HG03175 (cell line): ENCODE data around the gene LST1.
"Not testable (repeated sequence)": the region's sequence is repeated elsewhere in the genome, so short reads cannot be mapped to it uniquely, and the experiment has no call there.

Experiments
- ATAC-seq: cut with Tn5 transposase; IDR thresholded peaks from one replicate; pipeline ENCODE4 v1.9.1; 2021; ENCODE audit warnings: mild to moderate bottlenecking, moderate library complexity; ENCODE audit not compliant: unreplicated experiment

The LST1 gene

DNA sequence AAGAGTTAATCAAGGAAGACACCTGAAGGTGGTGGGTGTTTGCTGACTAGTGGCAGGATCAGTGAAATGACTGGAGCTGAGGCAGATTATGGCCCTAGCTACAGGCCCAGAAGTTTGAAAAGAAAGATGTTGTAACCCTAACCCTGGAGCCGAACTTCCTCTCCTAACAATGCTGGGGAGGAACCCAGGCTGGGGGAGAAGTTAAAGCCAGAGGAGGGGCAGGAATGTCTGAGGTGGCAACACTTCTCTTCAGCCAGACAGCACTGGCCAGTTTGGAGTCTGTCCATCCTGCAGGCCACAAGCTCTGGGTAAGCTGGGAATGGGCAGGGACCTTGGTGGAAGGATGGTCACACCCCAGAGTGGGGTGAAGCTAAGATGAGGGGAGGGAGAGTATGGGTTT lies at the start of gene LST1:
LST1 (plus strand) TSS at position 270 of the 400 bp plus-strand sequence. CDS start 1,023 bp downstream, outside the sequence.
- no peak for ATAC-seq

DNA sequence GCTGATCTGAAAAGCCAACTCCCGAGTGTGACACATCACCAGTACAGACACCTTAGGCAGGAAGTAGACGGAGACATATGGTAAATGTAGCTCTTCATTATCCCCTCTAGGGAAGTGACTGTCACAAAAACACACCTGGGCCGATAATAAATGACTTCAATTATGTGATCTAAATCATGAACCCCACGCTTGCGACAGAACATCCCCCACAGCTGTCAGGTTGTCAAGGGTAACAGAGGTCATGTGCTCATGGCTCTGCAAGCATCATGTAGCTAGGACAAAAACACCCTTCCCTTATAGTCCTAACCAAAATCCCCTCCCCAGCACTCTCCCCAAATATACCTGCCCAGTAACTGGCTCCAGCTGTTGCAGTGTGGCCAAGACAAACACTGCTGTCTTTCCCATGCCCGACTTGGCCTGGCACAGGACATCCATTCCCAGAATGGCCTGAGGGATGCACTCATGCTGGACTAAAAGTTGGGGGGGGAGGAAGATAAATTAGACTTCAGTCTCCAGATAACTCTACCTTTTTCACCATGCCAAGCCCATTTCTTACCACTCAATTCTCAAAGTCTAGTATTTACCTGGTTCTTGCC lies 47.2 kb upstream of the LST1 start:
- no peak for ATAC-seq

DNA sequence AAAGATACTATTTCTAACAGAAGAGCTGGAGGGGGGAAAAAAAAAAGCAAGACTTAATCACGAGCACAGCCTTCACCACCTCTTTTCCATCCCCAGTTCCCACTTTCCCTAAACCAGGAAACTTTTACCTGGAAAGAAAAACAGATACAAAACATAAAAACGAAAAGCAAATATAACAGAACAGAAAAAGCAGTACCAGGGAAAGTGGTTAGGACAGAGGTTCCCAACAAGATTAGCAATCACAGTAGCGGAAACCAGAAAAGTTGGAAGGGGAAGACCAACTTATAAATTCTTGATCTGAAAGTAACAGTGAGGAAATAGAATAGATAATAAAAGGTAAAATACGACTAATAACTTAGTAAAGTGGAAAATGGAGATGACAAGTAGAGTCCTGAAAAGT lies 45.4 kb upstream of the LST1 start:
- ATAC-seq: no peak

DNA sequence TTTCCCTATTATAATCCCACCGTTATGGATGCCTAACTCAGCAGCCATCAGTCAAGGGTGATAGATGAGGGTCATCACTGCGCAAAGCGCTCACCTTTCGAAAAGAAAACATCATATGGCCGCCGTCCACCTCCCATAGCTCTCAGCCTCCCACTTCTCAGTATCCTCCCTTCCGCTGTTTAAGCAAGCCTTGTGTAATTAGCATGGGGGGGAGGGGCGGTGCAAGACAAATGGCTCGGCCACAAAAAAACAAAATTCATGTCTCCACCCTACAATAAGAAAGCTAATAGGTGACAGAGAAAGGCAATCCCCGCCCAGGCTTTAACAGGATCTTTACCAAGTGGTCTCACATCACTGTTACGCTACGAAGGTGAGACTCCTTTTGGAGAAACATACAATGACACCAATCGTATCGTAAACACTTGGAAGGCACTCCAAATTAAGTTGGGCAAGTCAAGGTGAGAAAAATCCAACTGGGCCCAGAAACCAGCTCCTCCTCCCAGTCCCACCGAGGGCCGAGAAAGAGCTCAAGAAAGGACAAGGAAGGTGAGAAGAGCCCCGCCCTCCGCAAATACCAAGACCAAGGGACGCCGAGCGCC lies 44.9 kb upstream of the LST1 start:
- no peak for ATAC-seq

DNA sequence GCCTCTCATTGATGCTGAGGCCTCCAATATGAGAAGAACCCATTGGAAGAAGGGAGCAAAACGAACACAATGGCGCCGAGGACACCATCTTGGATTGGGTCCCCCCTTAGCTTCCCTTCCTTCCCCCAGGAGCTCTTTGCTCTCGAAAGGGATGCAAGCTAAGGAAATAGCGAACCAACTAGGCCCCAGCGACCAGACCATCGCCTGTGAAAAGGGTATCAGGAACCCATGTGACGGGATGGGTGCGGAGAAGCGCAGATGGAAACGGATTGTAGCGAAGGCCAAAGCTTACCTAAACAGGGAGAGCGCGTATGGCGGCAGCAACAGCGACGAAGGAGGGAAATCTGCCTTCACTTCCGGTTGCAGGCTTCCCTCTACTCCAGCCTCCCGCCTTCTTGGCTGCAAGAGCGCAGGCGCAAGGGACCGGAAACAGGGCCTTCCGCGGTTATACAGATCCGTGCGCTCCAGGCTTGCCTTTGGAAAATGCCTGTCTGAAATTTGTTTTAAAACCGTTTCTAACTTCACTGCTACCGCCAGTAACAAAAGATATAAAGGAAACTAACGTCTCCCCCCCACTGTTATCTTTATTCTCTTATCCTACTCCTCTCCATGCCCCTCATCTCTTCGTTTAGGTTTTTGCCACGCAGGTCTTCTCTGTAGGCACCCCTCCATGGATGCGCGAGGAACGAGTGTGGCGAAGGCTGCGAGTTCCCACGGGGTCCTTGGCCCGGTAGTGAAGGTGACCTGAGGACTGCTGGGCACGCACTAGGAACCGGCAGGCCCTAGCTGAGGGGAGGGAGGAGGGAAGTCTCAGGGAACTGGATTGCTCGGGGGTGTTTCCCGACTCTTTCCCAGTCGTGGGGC lies 44.2 kb upstream of the LST1 start, which contains the start of gene DDX39B:
DDX39B (minus strand) TSS at position 346 of the 864 bp plus-strand sequence. CDS start 1,471 bp downstream, outside the sequence.
- ATAC-seq: peak; percentile 74

DNA sequence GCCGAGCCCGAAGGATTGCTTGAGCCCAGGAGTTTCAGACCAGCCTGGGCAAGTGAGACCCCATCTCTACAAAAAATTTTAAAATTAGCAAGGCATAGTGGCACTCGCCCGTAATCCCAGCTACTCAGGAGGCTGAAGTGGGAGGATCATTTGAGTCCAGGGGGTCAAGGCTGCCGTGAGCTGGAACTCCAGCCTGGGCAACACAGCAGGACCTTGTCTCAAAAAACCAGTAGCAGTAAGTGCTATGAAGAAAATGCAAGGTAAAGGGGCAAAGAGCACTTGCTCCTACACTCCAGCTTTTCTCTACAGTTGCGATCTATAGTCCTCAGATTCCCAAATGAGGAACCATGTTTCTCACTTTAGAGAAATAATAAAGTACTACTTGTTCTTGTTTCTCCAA lies 42.4 kb upstream of the LST1 start:
- ATAC-seq: no peak

DNA sequence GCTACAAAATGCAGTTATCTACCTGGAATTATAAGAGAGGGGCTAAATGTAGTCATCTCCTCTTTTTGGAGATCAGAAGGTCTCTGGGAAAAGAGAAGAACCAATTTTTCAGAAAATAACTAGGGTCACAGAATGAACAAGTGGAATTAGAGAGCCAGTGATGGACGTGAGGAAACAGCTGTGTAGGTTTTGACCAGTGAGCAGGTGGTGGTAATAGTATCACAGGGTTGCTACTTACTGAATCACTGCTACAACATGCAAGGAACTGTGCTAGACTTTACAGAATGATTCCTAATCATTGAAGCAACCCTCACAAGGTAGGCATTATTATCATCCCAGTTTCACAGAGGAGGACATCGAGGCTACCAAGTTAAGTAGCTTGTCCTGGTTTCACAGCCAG lies 41.4 kb upstream of the LST1 start:
- no peak for ATAC-seq

DNA sequence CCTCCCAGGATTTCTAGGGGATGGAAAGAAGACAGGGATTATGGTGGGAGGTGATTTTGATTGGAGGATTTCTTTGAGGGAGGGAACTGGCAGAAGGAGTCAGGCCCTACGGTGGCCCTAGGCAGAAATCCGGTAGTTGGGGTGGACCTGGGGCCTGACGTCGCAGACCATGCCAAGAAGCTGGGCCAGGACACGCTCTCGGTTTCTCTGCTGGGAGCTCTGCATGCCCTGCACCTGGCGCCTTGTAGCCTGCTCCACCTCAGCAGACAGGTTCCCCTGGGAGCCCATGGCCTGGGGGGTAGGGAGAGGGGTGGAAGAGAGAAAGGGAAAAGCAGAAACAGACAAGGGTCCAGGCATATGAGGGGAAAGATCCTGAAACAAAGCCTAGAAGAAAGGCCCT lies 40.8 kb upstream of the LST1 start:
- ATAC-seq: no peak

DNA sequence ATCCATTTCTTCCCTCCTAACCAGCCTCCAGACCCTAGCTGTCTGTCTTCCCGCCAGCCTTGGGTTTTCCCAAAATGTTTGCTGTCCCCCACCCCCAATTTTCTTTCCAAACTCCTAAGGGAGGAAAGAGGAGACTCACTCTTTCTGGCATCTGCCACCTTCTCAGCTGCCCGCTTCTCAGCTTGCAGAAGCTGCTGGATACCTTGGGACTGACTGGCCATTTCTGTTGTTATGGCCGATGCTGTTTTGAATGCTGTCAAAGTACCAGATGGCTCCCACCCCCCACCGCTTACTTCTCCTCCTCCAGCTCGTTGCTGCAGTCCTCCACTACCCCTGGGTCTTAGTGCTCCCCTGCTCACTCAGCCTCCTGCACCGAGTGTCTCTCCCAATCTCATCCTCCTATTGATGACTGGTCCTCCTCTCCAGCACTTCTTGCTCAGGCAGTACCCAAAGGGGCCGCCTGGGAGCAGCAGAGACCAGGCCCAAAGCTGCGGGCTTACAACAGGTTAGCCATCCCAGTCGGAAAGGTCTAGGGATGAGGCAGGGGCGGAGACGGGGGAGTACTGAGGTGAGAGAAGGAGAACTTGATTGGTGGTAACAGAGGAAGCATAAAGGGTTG lies 39.6 kb upstream of the LST1 start, which contains the start of gene ATP6V1G2:
ATP6V1G2 (minus strand) TSS at position 270 of the 619 bp plus-strand sequence; CDS start at position 221, 49 bp downstream.
- ATAC-seq: peak; percentile 49

DNA sequence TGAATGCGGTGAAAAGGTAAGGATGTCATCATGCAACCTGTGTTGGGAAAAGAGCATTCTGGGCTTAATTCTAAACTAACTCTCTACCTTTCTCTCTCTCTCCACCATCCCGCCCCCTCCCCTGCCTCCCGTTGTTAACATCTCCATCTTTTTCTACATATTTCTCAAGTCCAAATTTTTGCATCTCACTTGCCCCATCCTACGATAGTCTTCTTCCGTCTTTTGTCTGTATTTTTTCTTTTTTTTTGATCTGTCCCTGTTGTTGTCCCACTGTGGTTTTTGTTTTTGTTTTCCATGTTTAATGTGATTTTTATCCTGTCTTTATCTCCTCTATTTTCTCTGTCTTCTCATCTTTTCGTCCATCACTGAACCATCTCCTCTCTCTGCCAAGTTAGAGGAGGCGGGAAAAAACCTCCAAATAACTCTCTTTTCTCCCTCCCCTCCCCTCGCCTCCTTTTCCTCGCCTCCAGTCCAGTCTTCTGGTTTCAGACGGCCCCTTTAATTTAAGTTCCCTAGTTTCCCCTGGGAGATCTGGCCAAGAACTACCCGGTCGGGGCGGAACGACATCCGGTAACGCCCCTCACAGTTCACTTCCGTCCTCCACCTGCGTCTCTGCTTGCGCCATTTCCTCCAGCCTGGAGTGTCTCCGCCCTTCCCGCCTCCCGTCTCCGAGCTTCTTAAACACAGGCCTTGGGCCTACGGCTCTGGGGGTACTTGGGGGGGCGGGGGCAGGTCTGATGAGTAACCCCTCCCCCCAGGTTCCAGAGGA lies 38.9 kb upstream of the LST1 start, which contains the start of gene NFKBIL1:
NFKBIL1 (plus strand) TSS at position 651 of the 769 bp plus-strand sequence; CDS start at position 738, 87 bp downstream.
- peak; percentile 69 for ATAC-seq

DNA sequence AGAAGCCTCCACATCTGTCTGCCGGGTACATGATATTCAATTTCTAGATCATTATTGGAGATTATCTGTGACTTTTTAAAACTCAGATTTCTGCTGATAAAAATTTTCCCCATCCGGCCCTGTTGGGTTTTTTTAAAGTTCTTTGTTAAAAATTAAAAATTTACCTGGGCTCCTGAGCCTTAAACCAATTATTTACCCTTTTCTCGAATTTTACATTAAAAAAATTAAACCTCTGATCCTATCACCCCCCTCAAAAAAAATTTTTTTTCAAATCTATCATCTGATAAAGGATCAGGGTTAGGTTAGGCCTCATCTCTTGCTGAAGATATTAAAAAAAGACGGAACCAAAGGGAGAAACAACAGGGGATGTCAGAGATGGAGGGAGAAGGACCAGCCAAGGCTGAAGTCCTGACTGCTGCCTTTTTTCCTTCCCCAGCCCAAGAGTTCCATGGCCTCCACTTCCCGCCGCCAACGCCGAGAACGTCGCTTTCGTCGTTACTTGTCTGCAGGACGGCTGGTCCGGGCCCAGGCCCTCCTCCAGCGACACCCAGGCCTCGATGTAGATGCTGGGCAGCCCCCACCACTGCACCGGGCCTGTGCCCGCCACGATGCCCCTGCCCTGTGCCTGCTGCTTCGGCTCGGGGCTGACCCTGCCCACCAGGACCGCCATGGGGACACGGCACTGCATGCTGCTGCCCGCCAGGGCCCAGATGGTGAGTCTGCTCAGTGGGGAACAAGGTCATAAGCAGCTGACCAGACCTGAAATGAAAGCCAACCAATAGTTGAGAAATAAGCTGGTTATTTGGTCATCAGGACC lies 38.1 kb upstream of the LST1 start:
- no peak for ATAC-seq

DNA sequence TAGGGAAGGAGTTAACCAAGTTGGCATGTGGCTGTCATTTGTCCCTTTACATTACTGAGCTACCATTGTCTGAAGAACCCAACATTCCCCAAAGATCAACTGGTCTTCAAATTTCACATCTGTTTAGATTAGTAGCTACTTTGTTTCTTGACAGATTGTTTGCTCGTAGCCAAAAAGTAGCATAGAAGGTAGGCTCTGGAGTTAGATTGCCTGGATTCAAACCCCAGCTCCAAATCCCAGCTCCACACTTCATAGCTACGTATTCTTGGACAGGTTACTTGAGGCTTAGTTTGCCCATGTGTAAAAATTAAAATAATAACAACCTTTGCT lies 37.6 kb upstream of the LST1 start:
- no peak for ATAC-seq

DNA sequence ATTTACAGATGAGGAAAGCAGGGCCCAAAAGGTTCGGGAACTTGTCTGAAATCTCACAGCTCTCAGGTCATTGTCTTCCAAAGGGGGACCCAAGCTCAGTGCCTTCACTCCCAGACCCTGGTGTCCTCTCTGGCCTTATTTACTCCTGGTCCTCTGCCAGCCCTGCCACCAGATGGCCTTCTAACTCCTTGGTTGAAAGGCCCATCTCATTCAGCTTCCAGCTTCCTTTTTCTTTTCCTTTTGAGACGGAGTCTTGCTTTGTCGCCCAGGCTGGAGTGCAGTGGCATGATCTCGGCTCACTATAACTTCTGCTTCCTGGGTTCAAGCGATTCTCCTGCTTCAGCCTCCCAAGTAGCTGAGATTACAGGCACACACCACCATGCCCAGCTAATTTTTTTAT lies 34.7 kb upstream of the LST1 start:
- not testable (repeated sequence) for ATAC-seq

DNA sequence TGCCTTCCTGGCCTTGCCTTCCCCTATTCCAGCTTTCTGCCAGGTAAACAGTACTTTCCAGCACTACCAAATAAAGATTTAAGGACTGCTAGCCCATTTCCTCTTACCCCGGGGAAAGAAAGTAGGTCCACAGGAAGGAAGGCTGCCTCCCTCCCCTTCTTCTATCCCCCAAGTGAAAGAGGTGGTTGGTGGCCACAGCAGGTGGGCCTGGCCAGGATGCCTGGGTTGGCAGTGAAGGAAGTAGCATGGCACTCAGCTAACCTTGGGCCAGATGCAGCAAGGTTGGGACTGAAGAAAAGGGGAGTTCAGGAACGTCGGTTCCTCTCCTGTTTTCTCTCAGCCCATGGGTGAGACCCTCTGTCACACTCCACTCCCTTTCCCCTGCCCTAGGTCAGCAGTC lies 29.8 kb upstream of the LST1 start:
- ATAC-seq: no peak

DNA sequence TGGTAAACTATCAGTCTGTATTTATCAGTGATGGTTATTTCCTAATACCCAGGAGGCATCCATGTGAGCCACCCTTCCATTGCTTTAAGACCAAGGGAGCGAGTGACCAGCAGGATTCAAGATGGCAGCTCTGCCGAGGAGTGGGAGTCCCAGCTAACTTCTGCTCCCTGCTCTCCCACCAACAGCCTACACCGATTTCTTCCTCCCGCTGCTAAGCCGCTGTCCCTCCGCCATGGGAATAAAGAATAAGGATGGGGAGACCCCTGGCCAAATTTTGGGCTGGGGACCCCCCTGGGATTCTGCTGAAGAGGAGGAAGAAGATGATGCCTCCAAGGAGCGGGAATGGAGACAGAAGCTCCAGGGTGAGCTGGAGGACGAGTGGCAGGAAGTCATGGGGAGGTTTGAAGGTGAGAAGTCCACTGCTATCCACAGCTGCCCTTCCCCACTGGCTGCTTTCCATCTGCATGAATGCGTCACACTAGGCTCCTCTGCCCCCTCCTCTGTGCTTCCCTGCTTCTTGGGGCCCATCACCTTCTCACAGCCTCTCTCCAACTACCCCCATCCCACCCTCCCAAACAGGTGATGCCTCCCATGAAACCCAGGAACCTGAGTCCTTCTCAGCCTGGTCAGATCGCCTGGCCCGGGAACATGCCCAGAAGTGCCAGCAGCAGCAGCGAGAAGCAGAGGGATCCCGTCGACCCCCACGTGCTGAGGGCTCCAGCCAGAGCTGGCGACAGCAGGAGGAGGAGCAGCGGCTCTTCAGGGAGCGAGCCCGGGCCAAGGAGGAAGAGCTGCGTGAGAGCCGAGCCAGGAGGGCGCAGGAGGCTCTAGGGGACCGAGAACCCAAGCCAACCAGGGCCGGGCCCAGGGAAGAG lies 28.4 kb upstream of the LST1 start:
- ATAC-seq: no peak

DNA sequence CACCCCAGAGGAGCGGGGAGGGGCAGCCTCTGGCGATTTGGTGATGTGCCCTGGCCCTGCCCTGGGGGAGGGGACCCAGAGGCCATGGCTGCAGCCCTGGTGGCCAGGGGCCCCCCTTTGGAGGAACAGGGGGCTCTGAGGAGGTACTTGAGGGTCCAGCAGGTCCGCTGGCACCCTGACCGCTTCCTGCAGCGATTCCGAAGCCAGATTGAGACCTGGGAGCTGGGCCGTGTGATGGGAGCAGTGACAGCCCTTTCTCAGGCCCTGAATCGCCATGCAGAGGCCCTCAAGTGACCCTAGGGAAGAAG lies 27.8 kb upstream of the LST1 start:
- ATAC-seq: no peak

DNA sequence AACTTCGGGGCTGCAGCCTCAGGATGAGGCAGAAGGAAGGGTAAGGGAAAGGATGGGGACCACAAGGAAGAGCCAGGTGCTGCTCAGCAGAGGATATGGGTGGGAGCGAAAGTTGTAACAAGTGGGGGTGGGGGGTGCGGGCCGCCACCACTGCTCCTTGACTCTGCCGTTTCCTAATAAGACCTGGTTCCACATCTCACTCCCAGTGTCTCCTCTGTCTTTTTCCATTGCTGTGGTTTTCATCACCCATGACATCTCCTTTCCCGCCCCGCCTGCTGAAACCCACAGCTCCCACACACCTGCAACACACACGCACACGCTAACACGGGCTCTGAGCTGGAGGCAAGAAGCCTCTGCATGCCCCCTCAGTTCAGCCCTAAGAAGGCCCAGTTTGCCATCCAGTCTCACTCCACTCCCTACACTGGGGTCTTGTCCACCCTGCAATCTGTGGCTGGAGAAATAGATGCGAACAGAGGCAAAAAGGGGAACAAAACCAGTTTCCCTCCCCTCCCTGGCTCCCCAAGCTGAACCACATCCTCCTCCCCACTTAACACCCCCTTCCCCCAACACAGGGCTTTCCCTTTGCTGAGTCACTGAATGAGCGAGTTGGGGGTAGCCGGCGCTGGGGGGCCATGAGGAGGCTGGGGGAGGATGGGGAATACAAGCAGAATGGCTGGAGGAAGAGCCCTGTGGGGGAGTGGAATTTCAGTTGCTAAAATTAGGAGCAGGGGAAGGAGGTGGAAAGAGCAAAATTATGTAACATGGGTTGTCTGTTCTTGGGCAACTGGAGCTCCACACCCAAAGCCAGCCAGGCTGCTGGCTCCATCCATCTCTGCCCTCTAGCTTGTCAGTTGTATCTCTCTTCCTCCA lies 27.2 kb upstream of the LST1 start:
- ATAC-seq: peak; percentile 32

DNA sequence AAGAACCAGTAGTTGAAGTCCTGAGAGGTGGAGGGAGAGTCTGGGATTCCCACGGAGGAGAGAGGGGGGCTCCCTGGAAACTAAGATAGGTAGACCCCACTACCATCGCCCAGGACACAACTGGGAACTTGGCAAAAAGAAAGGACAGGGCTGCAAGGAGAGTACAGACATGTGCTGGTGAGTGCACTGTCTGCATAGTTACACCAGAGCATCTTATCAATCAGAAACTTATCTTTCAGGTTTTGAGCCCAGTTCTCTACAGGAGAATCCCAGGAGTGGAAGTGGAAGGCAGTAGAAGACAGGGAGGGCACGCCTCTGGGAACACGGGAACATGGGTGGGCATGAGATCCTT lies 26.5 kb upstream of the LST1 start:
- no peak for ATAC-seq
